AG08395 (cell line): ENCODE measurements around the gene FAM83C.

Experiments
- DNase-seq: peaks from one replicate; pipeline ENCODE4 v3.0.0; 2012; ENCODE audit warnings: mixed read lengths, low spot score

FAM83C gene

DNA sequence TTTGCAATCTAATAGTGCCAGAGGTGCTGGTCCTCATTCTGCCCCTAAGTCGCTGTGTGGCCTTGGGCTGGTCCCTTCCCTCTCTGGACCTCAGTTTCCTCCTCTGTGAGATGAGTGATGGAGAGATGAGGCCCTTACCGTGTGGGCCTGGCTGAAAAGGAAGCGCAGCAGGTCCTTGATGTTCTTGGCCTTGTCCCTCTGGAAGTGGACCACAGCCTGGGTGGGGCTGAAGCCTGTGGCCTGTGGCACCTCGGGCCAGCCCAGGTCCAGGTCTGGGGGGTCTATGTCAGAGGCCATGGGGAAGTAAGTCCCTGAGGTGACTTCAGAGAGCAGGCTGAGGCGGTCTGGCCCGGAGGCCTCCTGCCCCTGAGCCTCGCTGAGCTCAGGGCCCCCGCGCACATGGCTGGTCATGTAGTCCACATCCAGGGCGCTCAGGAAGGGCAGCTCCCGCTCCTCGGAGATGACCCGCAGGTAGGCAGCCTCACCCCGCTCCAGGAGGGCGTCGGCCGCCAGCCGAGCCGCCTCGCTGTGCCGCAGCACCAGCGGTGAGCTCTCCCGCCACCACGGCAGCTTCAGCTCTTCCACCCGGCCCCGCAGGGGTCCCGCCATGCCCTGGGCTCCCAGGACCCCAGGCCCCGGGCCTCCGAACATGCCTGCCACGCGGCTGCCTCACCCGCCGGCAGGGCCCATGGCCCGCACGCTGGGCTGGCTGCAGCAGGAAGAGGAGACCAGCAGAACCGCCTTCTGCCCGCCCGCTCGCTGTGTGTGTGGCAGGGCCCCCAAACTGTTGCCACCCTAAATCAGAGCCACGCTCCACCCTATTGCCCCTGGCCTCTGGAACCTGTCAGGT is at the start of gene FAM83C:
FAM83C (minus strand) TSS at position 772 of the 850 bp plus-strand sequence; CDS start at position 651, 121 bp downstream.
- no peak for DNase-seq

DNA sequence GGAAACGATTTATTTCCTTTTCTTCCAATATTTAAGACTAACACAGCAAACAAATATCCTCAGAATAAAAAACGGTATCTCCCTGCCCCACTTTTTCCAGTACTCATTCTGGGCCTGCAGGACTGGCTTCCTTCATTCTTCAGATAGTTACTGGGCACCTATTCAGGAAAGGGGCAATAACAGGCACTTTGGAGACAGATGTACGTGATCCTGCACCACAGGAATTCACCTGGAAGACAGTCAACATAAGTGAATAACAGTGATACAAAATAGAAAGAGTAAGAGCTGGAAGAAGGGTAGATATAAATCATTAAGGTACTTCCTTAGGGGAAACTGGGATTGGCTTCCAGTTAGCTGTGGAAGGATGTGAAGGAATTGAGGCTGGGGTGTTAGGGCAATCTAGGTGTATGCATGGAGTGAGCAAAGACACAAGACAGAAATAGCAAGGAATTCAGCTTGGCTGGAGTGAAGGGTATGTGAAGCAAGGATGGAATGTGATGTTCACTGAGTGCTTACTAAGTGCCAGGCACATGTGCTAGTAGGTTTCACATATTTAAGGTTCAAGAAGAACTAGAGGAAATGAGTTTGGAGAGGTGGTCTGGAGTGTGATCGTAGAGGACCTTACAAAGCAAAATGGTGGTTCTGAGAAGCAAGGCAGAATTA is 49.3 kb upstream of the FAM83C start:
- DNase-seq: no peak

DNA sequence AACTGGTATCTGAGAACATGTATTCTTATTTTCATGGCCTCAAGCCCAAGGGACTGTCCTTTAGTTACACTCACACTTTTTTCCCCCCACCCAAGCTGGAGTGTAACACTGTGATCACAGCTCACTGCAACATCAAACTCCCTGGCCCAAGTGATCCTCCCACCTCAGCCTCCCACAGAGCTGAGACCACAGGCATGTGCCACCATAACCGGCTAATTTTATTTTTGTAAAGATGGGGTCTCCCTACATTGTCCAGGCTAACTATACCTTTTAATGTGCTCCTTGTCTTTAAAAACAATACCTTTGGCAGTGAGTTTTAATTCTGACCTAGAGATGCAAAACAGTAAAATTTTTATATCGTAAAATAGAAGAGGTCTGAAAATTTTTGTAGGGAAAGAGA is 48.2 kb upstream of the FAM83C start:
- no peak for DNase-seq

DNA sequence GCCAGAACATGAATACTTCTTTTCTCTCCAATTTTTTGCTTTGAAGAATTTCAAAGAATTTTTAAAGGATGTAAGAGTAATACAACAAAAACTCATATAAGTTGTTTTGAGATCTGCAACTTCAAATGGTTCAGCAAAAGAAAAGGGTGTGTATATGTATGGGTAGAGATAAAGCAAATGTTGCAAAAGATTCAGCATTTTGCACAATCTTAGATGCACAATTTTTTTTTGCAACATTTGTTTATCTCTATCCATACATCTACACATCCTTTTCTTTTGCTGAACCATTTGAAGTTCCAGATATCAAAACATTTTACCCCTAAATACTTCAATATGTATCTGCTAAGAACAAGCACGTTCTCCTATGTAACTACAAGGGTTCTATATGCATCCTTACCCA is 47.4 kb upstream of the FAM83C start:
- DNase-seq: no peak

DNA sequence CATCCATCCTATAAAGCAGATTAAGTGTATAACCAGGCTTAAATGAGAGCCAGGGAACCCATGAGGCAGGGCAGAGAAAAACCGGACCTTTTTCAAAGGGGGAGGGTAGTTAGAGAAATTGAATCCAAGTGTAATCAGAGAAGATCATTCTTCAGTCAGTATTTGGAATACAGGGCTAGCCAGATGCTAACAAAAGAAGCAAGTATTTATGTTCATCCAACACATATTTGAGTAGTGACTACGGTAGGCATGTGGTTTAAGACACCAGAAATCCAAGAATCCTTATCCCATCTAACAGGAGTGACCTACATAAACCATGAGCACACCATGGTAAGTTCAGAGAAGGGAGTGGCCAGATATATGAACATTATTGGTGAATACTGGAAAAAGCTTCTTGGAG is 46.8 kb upstream of the FAM83C start:
- DNase-seq: peak; percentile 87

DNA sequence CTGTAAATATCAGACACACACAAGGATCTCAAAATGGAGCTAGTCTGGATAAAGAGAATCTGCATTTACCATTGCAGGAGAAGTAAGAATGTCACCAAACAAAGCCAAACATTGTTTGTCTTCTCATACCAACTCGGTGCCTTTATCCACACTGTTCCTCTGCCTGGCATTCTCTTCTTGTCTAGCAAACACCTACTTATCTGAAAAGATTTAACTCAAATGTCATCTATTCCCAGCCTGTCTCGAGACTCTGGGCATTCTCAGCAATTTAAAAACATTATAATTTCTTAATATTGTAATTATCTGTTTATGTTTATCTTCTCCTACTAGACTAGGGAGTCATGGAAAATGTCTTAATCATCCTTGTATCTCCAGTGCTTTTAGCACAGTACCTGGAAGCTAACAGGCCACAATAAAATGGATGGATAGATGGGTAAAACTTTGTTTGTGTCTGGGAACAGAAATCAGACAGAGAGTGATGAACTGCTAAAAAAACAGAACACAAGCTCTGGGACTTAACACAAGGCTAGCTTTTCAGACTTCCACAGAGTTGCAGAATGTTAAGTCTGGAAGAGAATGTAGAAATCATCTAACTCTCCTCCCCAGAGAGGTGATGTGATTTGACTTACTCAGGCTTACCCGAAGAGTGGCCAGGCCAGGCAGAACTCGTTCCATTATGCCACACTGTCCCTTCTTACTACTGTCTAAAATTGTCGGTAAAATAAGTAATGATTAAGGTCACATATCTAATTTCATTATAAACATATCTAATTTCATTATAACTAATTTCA is 42.3 kb upstream of the FAM83C start:
- DNase-seq: no peak

DNA sequence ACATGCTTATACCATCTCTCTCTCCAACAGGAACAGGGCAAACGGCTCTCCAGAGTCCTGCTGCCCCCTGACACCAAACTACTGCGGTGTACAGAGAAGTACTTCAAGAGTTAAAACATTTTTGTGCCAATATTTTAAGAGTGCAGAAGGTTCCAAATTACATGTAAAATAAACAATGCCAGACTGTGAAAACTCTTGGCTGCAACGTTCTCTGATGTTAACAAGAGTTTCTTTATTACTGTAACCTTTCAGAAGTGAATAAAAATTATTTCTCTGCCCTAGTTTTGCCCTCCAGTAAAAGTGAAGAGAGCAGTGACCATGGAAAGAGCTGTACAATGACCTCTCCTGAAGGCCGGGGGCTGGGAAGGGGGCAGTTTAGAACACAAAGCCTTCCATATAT is 41.4 kb upstream of the FAM83C start:
- no peak for DNase-seq

DNA sequence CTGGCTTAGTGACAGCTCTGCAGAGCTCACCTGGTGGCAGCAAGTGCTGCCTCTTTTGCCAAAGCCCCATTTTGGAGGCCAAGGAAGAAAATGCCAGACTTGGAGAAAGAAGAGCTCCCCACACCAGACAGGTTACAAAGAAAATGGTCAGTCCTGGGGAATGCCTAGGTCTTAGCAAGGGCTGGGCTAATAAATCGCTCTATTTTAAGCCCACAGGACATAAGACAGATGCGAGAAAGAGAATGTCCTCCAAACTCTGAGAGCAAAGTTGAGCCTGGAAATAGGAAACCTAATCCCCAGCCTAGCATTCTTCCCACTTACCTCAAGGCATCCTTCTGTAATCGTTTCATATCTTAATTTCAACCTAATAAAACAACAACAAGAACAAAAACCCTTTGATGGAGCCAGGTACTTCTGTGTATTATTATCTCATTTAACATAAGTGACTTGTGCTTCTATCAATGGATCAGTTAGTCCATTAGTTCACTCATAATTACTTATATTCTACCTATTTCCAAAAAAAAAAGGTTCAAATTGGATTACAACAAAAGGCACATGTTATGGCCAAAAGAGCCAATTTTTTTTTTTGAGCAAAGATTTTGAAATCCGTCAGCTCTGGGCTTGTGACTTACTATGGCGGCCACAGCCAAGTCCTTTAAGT is 40.4 kb upstream of the FAM83C start:
- DNase-seq: no peak

DNA sequence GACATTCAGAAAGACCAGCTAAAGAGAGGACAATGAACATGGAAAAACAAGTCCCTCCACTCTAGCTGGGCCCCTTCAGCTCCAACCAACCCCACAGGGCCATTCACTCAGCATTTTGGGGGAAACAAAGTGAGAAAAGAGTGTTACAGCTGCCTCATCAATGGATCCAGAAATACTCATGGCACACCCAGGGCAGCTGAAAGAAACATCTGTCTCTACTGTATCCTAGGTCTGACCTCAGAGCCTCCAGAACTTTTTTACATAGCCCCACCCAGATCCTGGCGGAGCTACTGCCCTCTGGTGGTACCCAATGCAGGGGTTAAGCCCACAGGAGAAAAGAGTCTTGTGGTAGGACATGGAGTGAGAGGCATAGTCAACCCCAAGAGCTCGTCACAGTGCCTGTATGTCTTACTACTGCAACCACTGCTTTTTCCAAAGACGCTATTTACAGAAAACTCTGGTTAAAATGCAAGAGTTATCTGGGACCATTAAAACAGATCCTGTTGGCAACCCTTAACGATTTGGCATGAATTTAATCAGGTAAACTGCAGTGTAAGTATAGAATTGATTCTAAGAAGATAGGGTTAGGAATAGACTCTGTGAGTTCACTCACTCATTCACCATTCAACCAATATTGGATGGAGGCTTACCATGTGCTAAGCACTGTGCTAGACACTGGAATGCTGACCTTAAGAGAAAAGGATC is 37.4 kb upstream of the FAM83C start:
- peak; percentile 53 for DNase-seq

DNA sequence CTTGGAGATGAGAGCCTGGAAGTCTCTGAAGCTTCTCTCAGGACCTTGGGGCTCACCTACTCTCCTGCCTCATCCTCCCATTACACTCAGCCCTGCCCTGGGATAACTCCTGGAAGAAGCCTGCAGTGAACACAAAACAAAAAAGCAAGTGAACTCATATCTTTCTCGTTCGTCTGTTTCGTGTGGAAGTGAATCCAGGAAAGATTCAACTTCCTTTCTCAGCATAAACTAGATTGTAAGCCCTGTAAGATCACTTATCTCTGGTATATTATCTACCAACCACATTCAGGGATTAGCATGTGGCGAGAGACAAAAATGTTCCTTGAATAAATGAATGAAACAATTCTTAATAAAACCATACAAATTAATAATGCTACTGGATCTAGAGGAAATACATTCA is 36.5 kb upstream of the FAM83C start:
- DNase-seq: no peak

DNA sequence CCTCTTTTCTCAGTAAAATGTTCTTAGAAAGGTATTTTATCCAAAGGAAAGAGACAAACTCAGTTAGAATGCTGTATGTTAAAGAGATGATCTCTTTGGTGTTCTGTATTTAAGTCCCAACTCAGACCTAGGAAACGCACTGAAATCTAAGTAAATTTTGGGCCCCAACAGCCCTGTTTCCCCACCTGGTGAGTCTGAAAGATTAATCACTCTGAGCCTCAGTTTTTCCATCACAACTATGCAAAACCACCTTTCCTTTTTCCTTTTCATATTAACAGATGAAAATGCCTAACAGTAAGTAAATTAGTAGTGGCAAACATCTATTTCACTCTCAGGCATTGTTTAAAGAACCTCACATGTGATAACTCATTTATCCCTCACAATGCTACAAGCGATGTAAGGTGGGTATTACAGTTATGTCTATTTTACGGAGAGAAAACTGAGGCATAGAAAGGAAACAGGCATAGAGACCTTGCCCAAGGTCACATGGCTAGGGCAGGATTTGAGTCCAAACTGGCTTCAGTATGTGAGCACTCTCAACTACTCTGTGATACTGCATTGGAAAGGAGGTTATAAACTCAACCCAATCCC is 36.0 kb upstream of the FAM83C start:
- no peak for DNase-seq

DNA sequence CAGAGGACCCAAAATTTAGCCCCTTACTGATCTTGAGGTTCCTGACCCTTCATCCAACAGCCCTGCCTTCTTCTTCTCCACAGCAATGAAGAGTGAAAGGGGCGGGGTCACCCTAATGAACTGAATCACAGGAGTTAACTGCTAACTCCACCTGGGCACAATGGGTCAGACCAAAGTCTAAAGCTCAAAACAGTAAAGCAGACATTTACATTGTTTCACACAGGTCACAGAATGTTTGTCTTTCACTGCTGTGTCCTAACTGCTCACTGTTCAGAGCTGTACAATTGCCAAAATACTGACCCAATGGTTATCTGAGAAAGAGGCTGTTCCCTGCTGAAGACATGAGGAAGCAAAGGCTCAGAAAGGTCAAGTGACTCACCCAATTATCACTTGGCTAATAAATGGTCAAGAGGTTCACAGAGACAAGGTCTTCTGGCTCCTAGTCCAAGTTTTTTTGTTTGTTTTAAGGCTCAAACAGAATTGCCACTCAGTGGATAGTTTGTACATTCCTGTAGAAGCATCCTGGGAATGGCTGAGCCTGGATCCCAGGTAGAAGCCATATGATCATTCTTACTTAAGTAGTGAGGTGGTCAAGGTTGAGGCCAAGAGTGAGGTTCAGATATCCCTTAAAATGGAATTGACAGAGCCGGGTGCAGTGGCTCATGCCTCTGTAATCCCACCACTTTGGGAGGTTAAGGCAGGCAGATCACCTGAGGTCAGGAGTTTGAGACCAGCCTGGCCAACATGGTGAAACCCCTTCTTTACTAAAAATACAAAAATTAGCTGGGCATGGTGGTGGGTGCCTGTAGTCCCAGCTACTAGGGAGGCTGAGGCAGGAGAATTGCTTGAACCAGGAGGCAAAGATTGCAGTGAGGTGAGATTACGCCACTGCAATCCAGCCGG is 35.1 kb upstream of the FAM83C start:
- peak; percentile 44 for DNase-seq

DNA sequence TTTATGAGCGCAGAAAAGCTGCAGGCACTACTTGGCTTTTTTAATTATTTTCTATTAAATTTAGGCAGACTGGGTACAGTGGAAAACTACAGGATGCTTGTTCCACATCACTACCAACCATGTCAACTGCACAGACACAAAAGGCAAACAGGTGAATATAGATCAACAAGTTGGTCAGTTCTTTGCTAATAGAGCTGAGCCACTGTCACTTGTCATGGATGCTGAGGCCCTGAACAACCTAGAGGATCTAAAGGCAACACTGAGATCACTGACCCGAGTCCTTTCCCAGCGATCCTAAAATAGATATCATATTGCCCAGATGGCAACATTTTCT is 34.5 kb upstream of the FAM83C start:
- DNase-seq: no peak

DNA sequence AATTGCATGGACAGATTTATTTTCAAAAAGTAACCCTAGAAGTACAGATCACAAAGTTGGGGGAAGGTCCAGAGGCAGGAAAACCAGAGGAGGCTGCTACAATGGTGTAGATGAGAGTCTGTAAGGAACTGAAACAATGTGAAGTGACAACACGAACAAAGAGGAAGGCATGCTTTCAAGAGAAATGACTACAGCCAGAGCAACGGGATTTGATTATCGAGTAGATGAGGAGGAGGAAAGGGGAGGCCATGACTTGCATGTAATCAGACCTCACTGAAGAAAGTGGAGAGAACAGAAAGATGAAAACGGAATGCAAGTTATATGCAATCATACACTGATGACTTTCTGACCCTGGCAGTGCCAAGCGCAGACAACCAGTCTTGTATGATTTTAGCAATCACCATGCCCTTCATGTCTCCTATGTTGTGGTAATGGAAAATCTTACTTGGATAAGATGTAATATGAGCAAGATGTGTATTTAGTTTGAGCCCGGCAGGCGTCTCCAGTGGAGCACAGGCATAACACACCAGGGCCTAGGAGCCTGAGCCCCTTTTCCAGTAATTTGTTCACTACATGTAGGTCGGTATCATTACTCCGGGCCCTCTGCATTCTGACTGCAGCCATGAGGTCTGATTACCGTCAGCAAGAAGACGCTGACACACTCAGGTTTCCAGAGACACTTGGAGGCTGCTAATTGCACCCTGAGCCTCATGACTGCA is 34.0 kb upstream of the FAM83C start:
- DNase-seq: peak; percentile 30

DNA sequence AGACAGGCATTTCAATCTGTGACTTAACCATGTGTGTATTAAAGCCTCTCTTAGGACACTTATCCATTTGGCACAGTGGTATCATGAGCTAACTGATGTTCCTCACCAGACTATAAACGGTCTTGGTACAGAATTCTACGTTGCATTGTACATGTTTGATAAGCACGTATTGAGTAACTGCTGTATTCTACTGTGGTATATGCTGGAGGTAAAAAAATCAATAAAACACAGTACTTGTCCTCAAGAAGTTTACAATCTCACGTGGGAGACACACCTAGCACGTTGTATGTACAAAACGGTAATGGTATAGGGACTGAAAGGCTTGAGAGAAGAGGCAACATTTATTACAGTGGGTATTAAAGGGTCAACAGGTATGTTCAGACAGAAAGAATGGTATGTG is 33.2 kb upstream of the FAM83C start:
- DNase-seq: no peak

DNA sequence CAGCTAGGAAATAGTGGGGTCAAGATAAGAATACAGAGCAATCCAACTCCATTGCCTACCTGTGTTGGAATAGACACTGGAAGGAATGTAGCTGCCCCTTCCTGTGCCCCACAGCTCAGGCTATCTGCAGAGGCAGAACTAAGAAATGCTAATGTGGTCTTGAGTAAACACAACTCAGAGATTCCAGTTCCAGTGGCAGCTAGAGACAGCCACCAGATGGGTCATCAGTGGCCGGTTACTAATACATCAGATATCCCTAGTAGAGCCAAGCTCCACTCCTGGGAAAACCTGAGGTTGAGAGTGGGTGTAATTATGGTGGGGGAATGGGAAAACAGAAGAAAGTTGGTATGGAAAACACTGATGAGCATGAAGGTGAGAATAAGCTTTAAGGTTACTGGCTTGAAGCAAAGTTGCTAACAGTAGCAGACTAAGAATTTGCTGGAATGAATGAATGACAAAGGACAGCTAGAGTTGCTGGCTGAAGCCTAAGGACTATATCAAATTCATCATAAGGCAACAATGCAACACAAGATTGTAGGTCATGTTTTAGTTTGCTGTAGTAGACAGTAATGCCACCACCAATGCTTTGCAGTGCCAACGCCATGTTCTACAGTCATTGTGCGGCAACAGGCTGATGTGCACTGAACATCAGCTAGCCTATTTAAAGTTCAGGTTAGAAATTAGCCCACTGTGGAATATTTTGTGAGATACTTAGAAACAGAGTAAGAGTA is 28.3 kb upstream of the FAM83C start:
- DNase-seq: peak; percentile 79

DNA sequence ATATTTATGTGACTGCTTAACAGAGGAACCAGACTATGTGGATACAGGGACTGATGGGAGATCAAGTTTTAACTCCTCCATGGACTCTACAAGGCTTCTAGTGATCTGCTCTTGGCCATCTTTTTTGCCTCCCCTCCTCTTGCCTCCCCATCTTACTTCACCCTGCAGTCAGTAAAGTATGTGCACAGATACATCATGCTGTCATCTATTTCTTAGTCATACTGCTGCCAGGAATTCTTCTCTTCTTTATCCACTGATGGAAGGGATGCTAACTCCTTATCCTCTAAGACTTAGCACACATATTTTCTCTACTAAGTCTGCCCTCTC is 27.6 kb upstream of the FAM83C start:
- peak; percentile 49 for DNase-seq

DNA sequence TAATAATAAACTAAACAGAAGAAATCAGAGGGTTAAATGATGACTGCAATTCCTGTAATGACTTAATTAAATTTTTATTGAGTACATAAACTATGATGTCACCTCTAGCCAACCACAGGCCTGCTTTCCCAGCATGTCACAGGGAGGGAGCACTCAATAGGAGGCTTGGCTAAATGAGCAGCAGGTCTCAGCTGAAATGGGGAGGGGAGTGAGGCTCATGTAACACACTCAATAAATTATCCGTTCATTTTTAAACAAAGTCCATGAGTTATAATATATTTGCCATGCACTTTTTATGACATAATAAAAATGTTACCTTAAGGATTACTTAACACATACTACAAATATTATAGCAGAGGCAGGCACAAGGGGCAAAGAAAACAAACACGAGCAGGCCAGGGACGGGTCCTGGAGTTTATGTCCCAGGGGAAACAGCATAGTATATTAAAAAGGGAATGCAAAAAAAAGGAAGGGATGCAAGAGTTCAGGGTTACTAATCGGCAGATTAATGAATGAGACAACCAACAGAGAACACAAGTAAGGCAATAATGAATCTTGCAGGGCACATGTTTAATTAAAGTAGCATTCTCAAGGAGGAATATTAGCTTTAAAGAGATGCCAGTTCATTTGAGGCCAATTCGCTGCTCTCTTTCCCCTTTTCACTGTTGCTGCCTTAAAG is 27.1 kb upstream of the FAM83C start:
- peak; percentile 38 for DNase-seq
